GM19023 (cell line): Measurements from ENCODE around the gene ELP1.

ENCODE experiments used
- ATAC-seq: cut with Tn5 transposase; IDR thresholded peaks from one replicate; pipeline ENCODE4 v1.9.1; 2021; ENCODE audit warnings: mild to moderate bottlenecking, moderate library complexity; ENCODE audit not compliant: unreplicated experiment

Gene ELP1

DNA sequence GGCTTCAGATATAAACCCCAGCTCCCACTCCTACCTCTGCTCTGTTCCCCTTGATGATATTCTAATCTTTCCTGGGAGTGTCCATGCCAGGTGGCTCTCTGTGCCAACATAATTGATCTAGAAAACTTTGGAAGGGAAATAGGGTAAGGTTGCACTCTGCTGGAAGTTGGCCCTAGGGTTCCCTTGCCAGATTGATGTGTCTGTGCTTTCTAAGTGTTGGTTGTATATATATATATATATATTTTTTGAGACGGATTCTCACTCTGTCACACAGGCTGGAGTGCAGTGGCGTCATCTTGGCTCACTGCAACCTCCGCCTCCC, 101.8 kb downstream of the ELP1 start:
- ATAC-seq, result no peak

DNA sequence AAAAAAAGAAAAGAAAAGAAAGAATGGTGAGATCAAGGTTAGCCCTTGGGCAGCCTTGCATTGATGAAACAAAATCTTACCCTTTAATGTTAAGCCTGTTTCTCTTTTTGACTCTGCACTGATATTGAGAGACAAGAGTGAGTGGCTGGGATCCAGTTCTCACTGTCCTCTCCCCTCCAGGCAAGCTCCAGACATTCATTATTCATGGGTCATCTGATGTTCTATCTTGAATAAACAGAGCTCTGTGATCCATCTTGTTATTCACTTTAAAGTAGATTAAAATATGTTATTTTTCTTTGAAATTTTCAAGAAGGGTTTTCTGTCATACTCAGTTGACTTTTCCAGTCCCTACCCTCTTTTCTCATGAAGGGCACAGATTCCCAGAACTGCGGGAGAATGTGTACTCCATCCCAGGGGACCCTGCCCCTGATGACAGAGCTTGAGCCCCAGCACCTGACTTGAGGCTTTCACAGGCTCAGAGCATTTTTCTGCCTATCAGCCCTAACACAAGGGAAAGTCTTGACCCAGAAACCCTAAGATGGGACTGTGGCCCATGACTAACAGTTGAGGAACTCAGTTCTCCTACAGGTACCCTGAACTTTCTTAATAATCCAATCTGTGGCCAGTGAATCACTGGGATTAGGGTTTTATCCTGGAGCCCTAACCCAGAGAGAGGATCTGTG, 102.3 kb downstream of the ELP1 start:
- no peak for ATAC-seq

DNA sequence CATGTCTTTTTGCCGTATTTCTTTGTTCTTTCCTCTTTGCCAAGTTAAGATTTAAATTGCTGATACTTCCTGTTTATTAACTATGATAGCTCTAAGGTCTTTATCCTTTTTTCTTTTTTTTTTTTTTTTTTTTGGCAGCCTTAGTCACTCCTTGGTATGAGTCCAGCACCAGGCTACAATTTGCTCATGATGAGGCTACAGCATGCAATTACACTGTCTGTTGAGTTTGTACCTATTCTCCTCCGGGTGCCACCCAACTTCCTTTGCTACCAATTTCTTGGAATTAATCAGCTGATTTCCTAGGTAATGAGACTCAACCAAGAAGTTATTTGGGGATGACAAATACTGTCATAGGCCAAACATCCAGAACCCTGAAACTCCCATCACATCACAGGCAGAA, 103.7 kb downstream of the ELP1 start:
- no peak for ATAC-seq

DNA sequence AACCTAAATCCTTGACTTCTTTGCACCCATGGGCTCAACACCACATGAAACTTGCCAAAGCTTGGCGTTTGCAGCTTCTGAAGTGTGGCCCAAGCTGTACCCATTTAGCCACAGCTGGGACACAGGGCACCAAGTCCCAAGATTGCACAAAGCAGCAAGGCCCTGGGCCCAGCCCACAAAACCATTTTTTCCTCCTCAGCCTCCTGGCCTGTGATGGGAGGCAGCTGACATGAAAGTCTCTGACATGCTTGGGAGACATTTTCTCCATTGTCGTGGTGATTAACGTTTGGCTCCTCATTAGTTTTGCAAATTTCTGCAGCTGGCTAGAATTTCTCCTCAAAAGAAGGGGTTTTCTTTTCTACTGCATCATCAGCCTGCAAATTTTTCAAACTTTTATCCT, 110.1 kb downstream of the ELP1 start:
- ATAC-seq, result no peak
